ENCODE measurements around the gene DMGDH. TPM values are rescaled to one million over a fixed set of nuclear protein-coding genes. Genes with fewer than 3 reads are reported as not detected.

Gene DMGDH
- total and polyA plus RNA-seq, 12 donors = 2.8 to 14.5 (median 8.3) TPM

DNA sequence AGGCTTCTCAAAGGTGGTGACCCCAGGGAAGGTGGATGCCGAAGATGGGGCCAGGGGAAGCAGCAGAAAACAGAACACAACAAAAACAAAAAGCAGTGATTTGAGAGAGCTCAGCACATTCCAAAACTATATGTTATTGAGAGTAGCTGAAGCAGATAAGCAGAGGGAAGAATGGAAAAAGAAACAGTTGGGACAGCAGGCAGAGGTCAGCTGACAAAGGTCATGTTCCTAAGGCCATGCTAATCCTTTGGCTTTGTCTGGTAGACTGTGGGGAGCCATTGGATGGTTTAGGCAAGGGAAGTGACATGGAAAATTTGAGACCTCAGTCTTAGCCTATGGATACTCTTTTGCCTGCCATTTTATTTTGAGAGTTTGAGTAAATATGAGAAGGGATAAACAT is 14.5 kb downstream of the DMGDH start:
- WGBS, 4 donors = 78 to 94% (median 81%) methylated on average over 1 of the region's 1 CpG

DNA sequence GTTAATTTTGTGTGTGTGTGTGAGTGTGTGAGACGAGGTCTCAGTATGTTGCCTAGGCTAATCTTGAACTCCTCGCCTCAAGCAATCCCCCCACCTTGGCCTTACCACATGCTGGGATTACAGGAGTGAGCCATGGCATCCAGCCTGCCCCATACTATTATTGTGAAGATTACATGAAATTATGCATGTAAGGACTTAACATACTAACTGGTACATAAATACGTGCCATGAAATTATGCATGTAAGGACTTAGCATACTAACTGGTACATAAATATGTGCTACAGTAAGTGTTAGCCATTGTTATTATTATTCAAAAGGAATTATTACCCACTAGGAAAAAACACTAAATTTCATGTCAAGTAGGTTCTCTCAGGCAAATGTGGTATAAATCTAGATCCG is 16.2 kb downstream of the DMGDH start:
- Histone ChIP-seq H3K4me1 (replicated peaks in 1 of 2) (no peaks in the 10 kb centered on the region), H3K27ac (no peak overlapping the region), H3K4me3 (no peak overlapping the region), H3K36me3 (replicated peaks in 1 of 2) (no peaks in the 10 kb centered on the region), H3K9me3 (replicated peaks in 1 of 3) (no peaks in the 10 kb centered on the region), H3K27me3 (no peaks in the 10 kb centered on the region)
- TF ChIP-seq POLR2A (IDR thresholded peaks at IDR 0.05) (no peak), CTCF (IDR thresholded peaks at IDR 0.05) (no peak)
- intact Hi-C loops (cut with DNase I) = no loop called here
- no peak for DNase-seq
- WGBS, 4 donors = 89 to 95% (median 92%) methylated on average over 4 of the region's 4 CpGs

More for the DNA sequence above, 14.5 kb downstream of the DMGDH start:
- Histone ChIP-seq H3K4me1 (replicated peaks in 1 of 2) (no peaks in the 10 kb centered on the region), H3K27me3 (no peaks in the 10 kb centered on the region), H3K9me3 (replicated peaks in 1 of 3) (no peaks in the 10 kb centered on the region), H3K36me3 (replicated peaks in 1 of 2) (no peaks in the 10 kb centered on the region), H3K4me3 (no peak overlapping the region), H3K27ac (no peak overlapping the region)
- intact Hi-C loops (cut with DNase I) = no loop called here
- no peak for TF ChIP-seq CTCF (IDR thresholded peaks at IDR 0.05)
- TF ChIP-seq POLR2A (IDR thresholded peaks at IDR 0.05) = no peak
- no peak for DNase-seq

GRCh38 chr5:79050498-79050897 is 19.0 kb downstream of the DMGDH start:
- no peak for DNase-seq
- Histone ChIP-seq H3K9me3 (replicated peaks in 1 of 3) (no peaks in the 10 kb centered on the region), H3K36me3 (replicated peaks in 1 of 2) (no peaks in the 10 kb centered on the region), H3K27ac (no peak overlapping the region), H3K4me1 (replicated peaks in 1 of 2) (no peaks in the 10 kb centered on the region), H3K27me3 (no peaks in the 10 kb centered on the region), H3K4me3 (no peak overlapping the region)
- intact Hi-C loops (cut with DNase I) = no loop called here
- TF ChIP-seq CTCF (IDR thresholded peaks at IDR 0.05) (no peak), POLR2A (IDR thresholded peaks at IDR 0.05) (no peak)
- 73 to 85% (median 83%) methylated on average over 3 of the region's 3 CpGs for WGBS, 4 donors

DNA sequence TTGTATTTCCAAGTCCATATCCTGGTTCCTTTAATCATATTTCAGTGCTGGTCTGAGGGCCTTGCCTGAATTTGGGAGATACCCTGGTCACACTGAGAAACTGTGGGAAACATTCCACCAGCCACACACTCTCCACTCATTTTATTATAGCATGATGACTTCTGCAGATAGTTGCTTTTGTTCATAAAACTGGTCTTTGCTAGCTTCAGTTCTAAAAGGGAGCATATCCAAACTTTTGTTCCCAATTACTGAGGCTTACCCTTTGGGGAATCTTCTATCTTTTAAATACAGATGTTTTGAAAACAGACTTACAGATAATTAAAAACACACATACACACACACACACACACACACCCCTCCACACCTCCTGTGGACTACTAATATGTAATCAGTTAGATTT is 21.0 kb downstream of the DMGDH start:
- H3K27me3 ChIP-seq = no peaks in the 10 kb centered on the region
- TF ChIP-seq CTCF (IDR thresholded peaks at IDR 0.05) (no peak), POLR2A (IDR thresholded peaks at IDR 0.05) (no peak)

More for the DNA sequence above, 21.0 kb downstream of the DMGDH start:
- Histone ChIP-seq H3K9me3 (replicated peaks in 1 of 3) (no peaks in the 10 kb centered on the region), H3K36me3 (replicated peaks in 1 of 2) (no peaks in the 10 kb centered on the region), H3K27ac (no peak overlapping the region), H3K4me1 (replicated peaks in 1 of 2) (no peaks in the 10 kb centered on the region), H3K4me3 (no peak overlapping the region)
- DNase-seq = no peak
- intact Hi-C loops (cut with DNase I) = no loop called here
